Smooth muscle cell (in vitro differentiated cells): ENCODE measurements around the gene NGEF. TPM values are rescaled to one million over a fixed set of nuclear protein-coding genes. Genes with fewer than 3 reads are reported as not detected.

Experiments used
- DNase-seq: peaks from one replicate; lab custom pipeline; 2025; ENCODE audit not compliant: unreplicated experiment; lab: John Stamatoyannopoulos, UW
- H2AFZ ChIP-seq: fragments of 200-600 bp; sonication (generic); 2 replicates; pipeline ENCODE4 v1.6.0; 2016; ENCODE audit warnings: antibody characterized with exemption, low read depth, mild to moderate bottlenecking
- H3F3A ChIP-seq: fragments of 200-600 bp; sonication (generic); 2 replicates; pipeline ENCODE4 v1.6.0; 2017; ENCODE audit warnings: antibody characterized with exemption, low read depth
- H3K27ac ChIP-seq: fragments of 200-600 bp; sonication (generic); 2 replicates; pipeline ENCODE4 v1.5.1; 2016; ENCODE audit warnings: low read depth, mild to moderate bottlenecking
- H3K27me3 ChIP-seq: fragments of 200-600 bp; sonication (generic); 2 replicates; pipeline ENCODE4 v1.6.1; 2016; ENCODE audit warnings: low read depth, mild to moderate bottlenecking
- H3K36me3 ChIP-seq: fragments of 200-600 bp; sonication (generic); 2 replicates; pipeline ENCODE4 v1.5.1; 2016; ENCODE audit warnings: low read depth
- H3K4me1 ChIP-seq: fragments of 200-600 bp; sonication (generic); 2 replicates; pipeline ENCODE4 v1.5.1; 2016; ENCODE audit warnings: low read depth
- H3K4me2 ChIP-seq: fragments of 200-600 bp; sonication (generic); 2 replicates; pipeline ENCODE4 v1.6.0; 2016; ENCODE audit warnings: mild to moderate bottlenecking
- H3K4me3 ChIP-seq: fragments of 200-600 bp; sonication (generic); 2 replicates; pipeline ENCODE4 v1.5.1; 2016; ENCODE audit warnings: mild to moderate bottlenecking
- H3K79me2 ChIP-seq: fragments of 200-600 bp; sonication (generic); 2 replicates; pipeline ENCODE4 v1.6.0; 2016; ENCODE audit warnings: low read depth, mild to moderate bottlenecking
- H3K9ac ChIP-seq: fragments of 200-600 bp; sonication (generic); 2 replicates; pipeline ENCODE4 v1.6.0; 2016; ENCODE audit warnings: low read depth
- H3K9me3 ChIP-seq: fragments of 200-600 bp; sonication (generic); replicated peaks from 2 replicates; pipeline ENCODE4 v1.5.1; 2016; ENCODE audit warnings: low read depth
- H4K20me1 ChIP-seq: fragments of 200-600 bp; sonication (generic); 2 replicates; pipeline ENCODE4 v1.6.0; 2016; ENCODE audit warnings: low read depth
- WGBS: methylation state at CpG from one replicate; pipeline ENCODE4 v1.1.7; 2016; ENCODE audit warnings: low lambda C conversion rate; 5-methylcytosine and 5-hydroxymethylcytosine counted together
- polyA plus RNA-seq: library from polyadenylated mRNA; unstranded; fragments of >200 nt; fragmentation: Nextera tagmentation; extraction: Ambion mirVana; gene quantifications from 2 replicates; pipeline ENCODE4 v1.2.1, GENCODE V29; 2016
- total RNA-seq: library from RNA; depleted of rRNA; stranded (reverse); fragments of >200 nt; gene quantifications from 2 replicates; pipeline ENCODE4 v1.2.3, GENCODE V29; 2014
- TF ChIP-seq, protein P1 (sequence below): fragments of 200-600 bp; sonication (generic); IDR thresholded peaks from 2 replicates; pipeline ENCODE4 v1.5.1; 2017; ENCODE audit warnings: borderline replicate concordance, mild to moderate bottlenecking, antibody characterized with exemption; ENCODE audit not compliant: insufficient read depth, poor library complexity, severe bottlenecking

The NGEF gene
- total and polyA plus RNA-seq, 2 experiments from 2014 or later: 0.09 TPM; not detected in 1

- H3K9me3 ChIP-seq: no peaks in the 10 kb centered on the region
- no peak for DNase-seq
- H3K79me2 ChIP-seq: no peaks in the 10 kb centered on the region
- WGBS: 94% methylated on average over 24 of the region's 24 CpGs
- no peak overlapping the region for H3K9ac ChIP-seq
- H3K36me3 ChIP-seq: no peaks in the 10 kb centered on the region
- no peak overlapping the region for H3K27ac ChIP-seq
- H3K27me3 ChIP-seq: no peaks in the 10 kb centered on the region
- no peaks in the 10 kb centered on the region for H3F3A ChIP-seq
- H3K4me3 ChIP-seq: no peak overlapping the region
- no peak overlapping the region for H3K4me2 ChIP-seq
- TF ChIP-seq, protein P1, sequence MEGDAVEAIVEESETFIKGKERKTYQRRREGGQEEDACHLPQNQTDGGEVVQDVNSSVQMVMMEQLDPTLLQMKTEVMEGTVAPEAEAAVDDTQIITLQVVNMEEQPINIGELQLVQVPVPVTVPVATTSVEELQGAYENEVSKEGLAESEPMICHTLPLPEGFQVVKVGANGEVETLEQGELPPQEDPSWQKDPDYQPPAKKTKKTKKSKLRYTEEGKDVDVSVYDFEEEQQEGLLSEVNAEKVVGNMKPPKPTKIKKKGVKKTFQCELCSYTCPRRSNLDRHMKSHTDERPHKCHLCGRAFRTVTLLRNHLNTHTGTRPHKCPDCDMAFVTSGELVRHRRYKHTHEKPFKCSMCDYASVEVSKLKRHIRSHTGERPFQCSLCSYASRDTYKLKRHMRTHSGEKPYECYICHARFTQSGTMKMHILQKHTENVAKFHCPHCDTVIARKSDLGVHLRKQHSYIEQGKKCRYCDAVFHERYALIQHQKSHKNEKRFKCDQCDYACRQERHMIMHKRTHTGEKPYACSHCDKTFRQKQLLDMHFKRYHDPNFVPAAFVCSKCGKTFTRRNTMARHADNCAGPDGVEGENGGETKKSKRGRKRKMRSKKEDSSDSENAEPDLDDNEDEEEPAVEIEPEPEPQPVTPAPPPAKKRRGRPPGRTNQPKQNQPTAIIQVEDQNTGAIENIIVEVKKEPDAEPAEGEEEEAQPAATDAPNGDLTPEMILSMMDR: no peak
- peaks cover 10% of the 10 kb centered on the region for H3K4me1 ChIP-seq
- H4K20me1 ChIP-seq: no peaks in the 10 kb centered on the region
- H2AFZ ChIP-seq: no peak overlapping the region
Measured at GRCh38 chr2:232897598-232898408, 115.3 kb downstream of the NGEF start.

GRCh38 chr2:232896720-232897597 lies 116.1 kb downstream of the NGEF start:
- no peaks in the 10 kb centered on the region for H4K20me1 ChIP-seq
- DNase-seq: no peak

DNA sequence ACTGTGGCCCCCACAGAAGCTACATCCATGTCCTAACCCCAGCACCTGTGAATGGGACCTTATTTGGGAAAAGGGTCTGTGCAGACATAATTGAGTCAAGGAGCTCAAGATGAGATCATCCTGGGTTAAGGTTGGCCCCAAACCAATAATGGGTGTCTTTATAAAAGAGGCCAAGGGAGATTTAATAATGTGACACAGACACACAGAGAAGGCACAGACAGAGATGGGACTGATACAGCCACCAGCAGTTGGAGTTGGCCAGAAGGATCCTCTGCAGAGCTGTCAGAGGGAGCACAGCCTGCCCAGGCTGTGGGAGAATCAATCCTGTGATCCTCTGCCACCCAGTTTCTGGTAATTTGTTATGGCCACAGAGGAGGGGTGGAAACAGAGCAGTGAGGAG lies 116.9 kb downstream of the NGEF start:
- H4K20me1 ChIP-seq: no peaks in the 10 kb centered on the region
- TF ChIP-seq, protein P1: no peak
- H3K4me2 ChIP-seq: no peak overlapping the region
- no peak overlapping the region for H3K4me3 ChIP-seq
- DNase-seq: no peak
- H3K4me1 ChIP-seq: peaks cover under 1% of the 10 kb centered on the region
- H3K27me3 ChIP-seq: no peaks in the 10 kb centered on the region
- no peaks in the 10 kb centered on the region for H3K9me3 ChIP-seq
- no peaks in the 10 kb centered on the region for H3K79me2 ChIP-seq
- H2AFZ ChIP-seq: no peak overlapping the region
- no peak overlapping the region for H3K27ac ChIP-seq
- no peaks in the 10 kb centered on the region for H3F3A ChIP-seq
- no peaks in the 10 kb centered on the region for H3K36me3 ChIP-seq
- H3K9ac ChIP-seq: no peak overlapping the region

More at GRCh38 chr2:232896720-232897597, 116.1 kb downstream of the NGEF start:
- Histone ChIP-seq H3K9ac (no peak overlapping the region), H3K4me3 (no peak overlapping the region), H3F3A (no peaks in the 10 kb centered on the region), H3K79me2 (no peaks in the 10 kb centered on the region), H2AFZ (no peak overlapping the region), H3K27me3 (no peaks in the 10 kb centered on the region), H3K36me3 (no peaks in the 10 kb centered on the region), H3K4me2 (no peak overlapping the region), H3K9me3 (no peaks in the 10 kb centered on the region), H3K4me1 (peaks cover 9% of the 10 kb centered on the region), H3K27ac (no peak overlapping the region)
- TF ChIP-seq, protein P1: no peak
- 91% methylated on average over 5 of the region's 9 CpGs for WGBS
